ENCODE data around the gene GC. TPM values are rescaled to one million over a fixed set of nuclear protein-coding genes. Genes with fewer than 3 reads are reported as not detected.
"Not testable (repeated sequence)": the region's sequence is repeated elsewhere in the genome, so short reads cannot be mapped to it uniquely, and the experiment has no call there.

GC gene
- total and polyA plus RNA-seq, 8 donors: 8.0 to 289 (median 30.3) TPM

DNA sequence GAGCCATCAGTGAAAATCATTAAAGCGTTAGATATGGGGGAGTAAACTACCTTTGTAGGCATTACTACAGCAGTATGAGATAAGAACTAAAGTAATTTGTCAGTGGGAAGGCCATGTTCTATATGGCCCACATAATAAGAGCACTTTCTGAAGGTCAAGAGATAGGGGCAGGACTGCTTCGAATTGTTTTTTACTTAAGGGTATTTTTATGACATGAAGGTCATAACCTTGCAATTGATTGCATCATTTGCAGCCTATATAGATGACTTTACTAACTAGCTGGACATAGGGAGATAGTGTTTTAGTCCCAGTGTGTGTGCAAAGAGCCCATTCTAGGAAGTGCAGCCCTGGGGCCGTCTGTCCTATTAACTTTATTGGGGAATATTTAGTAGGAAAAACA is 23.6 kb upstream of the GC start:
- Histone ChIP-seq H3K36me3 (no peaks in the 10 kb centered on the region), H3K4me3 (no peak overlapping the region), H3K4me1 (peaks cover 0 to 4% (median 0%) of the 10 kb centered on the region in 3 donors), H3K27me3 (no peaks in the 10 kb centered on the region), H3K9me3 (no peaks in the 10 kb centered on the region), H3K27ac (no peak overlapping the region)
- ATAC-seq (no peak), DNase-seq (no peak), FAIRE-seq (no peak)
- 41 to 52% methylated on average over 3 of the region's 3 CpGs for WGBS, 2 donors
- TF ChIP-seq, protein P1, sequence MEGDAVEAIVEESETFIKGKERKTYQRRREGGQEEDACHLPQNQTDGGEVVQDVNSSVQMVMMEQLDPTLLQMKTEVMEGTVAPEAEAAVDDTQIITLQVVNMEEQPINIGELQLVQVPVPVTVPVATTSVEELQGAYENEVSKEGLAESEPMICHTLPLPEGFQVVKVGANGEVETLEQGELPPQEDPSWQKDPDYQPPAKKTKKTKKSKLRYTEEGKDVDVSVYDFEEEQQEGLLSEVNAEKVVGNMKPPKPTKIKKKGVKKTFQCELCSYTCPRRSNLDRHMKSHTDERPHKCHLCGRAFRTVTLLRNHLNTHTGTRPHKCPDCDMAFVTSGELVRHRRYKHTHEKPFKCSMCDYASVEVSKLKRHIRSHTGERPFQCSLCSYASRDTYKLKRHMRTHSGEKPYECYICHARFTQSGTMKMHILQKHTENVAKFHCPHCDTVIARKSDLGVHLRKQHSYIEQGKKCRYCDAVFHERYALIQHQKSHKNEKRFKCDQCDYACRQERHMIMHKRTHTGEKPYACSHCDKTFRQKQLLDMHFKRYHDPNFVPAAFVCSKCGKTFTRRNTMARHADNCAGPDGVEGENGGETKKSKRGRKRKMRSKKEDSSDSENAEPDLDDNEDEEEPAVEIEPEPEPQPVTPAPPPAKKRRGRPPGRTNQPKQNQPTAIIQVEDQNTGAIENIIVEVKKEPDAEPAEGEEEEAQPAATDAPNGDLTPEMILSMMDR (IDR thresholded peaks at IDR 0.05): no peak
- intact Hi-C loops (cut with DNase I): no loop called here

DNA sequence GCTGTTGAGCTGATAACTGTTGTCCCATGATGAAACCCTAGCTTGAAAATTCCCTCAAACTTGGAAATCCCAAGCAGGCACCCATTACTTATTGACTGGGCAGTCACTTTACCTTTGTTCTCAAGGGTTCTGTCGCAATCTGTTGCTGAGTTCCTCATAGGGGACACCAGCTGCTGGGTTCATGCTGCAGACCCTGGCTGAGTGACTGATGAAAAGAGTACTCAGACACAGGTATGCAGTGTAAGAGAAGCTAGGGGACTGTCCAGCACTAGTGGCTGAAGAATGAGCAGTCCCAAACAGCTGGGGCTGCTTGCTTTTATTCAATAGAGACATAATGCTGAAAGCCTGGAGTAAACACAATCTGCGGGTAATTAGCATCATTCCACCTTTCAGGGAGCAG is 21.4 kb upstream of the GC start:
- intact Hi-C loops (cut with DNase I); H3K9me3 ChIP-seq; H3K36me3 ChIP-seq; H3K27me3 ChIP-seq; H3K27ac ChIP-seq; FAIRE-seq; H3K4me1 ChIP-seq; DNase-seq; H3K4me3 ChIP-seq: not testable (repeated sequence)
- ATAC-seq: peak; percentile 13 to 63 (median 46)
- 43 to 48% methylated on average over 2 of the region's 2 CpGs for WGBS, 2 donors

DNA sequence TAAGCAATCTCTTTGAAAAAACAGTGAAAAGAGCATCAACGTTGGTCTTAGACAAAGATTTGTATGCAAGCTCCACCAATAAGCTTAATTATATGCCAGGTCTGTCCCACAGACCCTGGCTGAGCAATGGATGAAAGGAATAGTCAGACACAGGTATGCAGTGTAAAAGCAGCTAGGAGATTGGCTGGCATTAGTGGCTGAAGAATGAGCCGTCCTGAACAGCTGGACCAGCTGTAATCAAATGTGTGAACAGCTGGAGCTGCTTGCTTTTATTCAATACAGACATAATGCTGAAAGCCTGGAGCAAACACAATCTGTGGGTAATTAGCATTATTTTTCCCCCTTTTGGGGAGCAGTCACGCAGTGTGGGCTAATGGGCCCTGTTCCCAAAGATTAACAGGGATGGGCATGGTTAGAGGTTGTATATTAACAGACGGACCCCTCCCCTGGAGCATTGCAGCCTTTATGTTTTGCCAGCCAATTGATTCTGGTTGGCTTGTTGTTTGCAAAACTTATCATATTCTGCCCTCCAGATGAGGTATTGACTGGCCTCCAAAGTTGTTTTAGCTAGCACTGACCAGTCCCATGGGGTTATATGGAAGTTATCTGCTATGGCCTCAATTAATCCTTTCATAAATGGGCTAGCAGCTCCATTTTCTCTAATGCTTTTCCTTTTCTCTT is 20.3 kb upstream of the GC start:
- H3K9me3 ChIP-seq; H3K4me3 ChIP-seq; H3K27ac ChIP-seq; H3K27me3 ChIP-seq; H3K36me3 ChIP-seq; intact Hi-C loops (cut with DNase I); DNase-seq; FAIRE-seq; H3K4me1 ChIP-seq: not testable (repeated sequence)
- WGBS, 2 donors: 15 to 22% methylated on average over 4 of the region's 4 CpGs
- peak in 3 of 4 donors; percentile 17 to 72 (median 43) for ATAC-seq

DNA sequence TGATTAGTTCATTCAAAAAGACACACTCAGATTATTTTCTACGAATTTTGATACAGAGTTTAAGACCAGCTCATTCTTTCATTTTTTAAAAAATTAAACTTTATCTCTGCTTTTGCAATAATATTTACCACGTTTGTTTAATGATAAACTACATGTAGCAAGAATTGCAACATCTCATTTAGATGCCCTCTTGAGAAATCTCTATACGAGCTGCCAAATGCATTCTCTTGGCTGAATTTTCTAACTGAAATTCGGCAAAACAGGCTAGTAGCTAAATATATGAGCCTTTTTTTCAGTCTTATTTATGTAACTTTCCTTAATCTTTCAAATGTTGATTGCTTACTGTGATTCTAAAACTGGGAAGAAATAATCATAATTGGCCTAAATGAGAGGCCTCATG is 2.1 kb upstream of the GC start:
- H3K27me3 ChIP-seq: no peaks in the 10 kb centered on the region
- TF ChIP-seq, protein P1 (IDR thresholded peaks at IDR 0.05): no peak
- no peaks in the 10 kb centered on the region for H3K36me3 ChIP-seq
- WGBS, 2 donors: 13 to 14% methylated on average over 4 of the region's 4 CpGs
- FAIRE-seq (no peak), ATAC-seq (no peak), DNase-seq (no peak)
- no peaks in the 10 kb centered on the region for H3K9me3 ChIP-seq
- intact Hi-C loops (cut with DNase I): no loop called here
- H3K27ac ChIP-seq: no peak overlapping the region
- no peak overlapping the region for H3K4me3 ChIP-seq
- peaks cover 4 to 22% (median 15%) of the 10 kb centered on the region in 3 donors for H3K4me1 ChIP-seq

DNA sequence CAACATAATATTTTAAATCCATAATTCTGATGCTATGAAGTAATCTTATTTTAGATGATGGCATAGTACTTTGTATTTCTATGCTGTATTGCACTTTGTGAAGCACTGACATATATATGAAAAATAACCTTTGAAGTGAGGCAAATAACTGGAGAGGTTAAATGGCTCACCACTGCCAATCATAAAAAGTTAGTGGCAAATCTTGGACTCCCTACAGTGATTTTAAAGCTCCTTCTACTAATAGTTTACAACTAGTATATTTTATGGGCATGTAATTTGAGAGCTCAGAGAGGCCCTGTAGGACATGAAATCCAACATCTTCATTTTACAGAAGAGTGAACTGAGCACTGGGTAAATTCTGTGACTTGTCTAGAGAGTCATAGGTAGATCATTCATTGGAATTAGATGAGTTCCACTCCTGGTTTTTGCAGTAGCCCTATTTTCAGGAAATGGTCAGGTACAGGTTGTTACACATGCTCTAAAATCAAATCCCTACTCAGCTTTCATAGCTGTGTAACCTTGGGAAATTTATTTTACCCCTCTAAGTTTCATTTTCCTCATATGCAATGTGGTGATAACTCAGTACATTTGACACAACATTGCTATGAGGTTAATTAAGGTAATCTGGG is 804 bp upstream of the GC start:
- Histone ChIP-seq H3K27me3 (no peaks in the 10 kb centered on the region), H3K36me3 (no peaks in the 10 kb centered on the region), H3K27ac (peak overlapping the region in 1 of 4 donors; percentile 14), H3K4me1 (peaks cover 4 to 22% (median 16%) of the 10 kb centered on the region in 3 donors), H3K4me3 (no peak overlapping the region), H3K9me3 (no peaks in the 10 kb centered on the region)
- DNase-seq (no peak), FAIRE-seq (no peak), ATAC-seq (peak in 3 of 4 donors; percentile 65 to 71 (median 67))
- TF ChIP-seq, protein P1 (IDR thresholded peaks at IDR 0.05): no peak
- intact Hi-C loops (cut with DNase I): no loop called here

DNA sequence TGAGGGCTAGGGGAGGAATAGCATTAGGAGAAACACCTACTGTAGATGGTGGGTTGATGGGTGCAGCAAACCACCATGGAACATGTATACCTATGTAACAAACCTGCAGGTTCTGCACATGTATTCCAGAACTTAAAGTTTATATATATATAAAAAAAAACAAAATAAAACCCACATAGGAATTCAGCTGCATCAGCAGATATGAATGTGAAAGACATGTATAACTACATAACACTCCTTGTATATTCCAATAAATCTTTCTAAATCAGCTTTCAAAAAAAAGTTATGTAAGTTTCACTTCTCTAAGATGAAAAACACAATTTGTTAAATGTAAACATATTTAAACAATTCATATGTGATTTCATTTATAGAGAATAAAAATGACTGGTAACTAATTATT is 6.0 kb downstream of the GC start:
- no peak for DNase-seq
- intact Hi-C loops (cut with DNase I): no loop called here
- Histone ChIP-seq H3K9me3 (no peaks in the 10 kb centered on the region), H3K4me1 (peaks cover 0 to 12% (median 0%) of the 10 kb centered on the region in 3 donors), H3K27ac (no peak overlapping the region), H3K27me3 (no peaks in the 10 kb centered on the region), H3K36me3 (no peaks in the 10 kb centered on the region), H3K4me3 (no peak overlapping the region)
- peak; percentile 56 for FAIRE-seq
- no peak for ATAC-seq
- TF ChIP-seq, protein P1 (IDR thresholded peaks at IDR 0.05): no peak

Data from pancreas (tissue), 10 donors.